Karpas-422 (cell line): ENCODE measurements around the gene PCDHGA5. TPM values are rescaled to one million over a fixed set of nuclear protein-coding genes. Genes with fewer than 3 reads are reported as not detected.
"Not testable (repeated sequence)": the region's sequence is repeated elsewhere in the genome, so short reads cannot be mapped to it uniquely, and the experiment has no call there.

Experiments used
- DNase-seq: peaks from one replicate; pipeline ENCODE4 v3.0.0-alpha.2; 2015
- H2AFZ ChIP-seq: fragments of 200-600 bp; sonication (generic); 2 replicates; pipeline ENCODE4 v1.6.1; 2014; ENCODE audit warnings: antibody characterized with exemption, low read length, mixed read lengths
- H3K27ac ChIP-seq: fragments of 200-600 bp; sonication (generic); 2 replicates; pipeline ENCODE4 v1.5.1; 2014; ENCODE audit warnings: mild to moderate bottlenecking, low read length, moderate library complexity
- H3K27me3 ChIP-seq: fragments of 200-600 bp; sonication (generic); 2 replicates; pipeline ENCODE4 v1.6.1; 2014; ENCODE audit warnings: low read length, mixed read lengths
- H3K36me3 ChIP-seq: fragments of 200-600 bp; sonication (generic); 2 replicates; pipeline ENCODE4 v1.6.1; 2014; ENCODE audit warnings: low read length, mixed read lengths; ENCODE audit not compliant: insufficient read depth
- H3K4me1 ChIP-seq: fragments of 200-600 bp; sonication (generic); 2 replicates; pipeline ENCODE4 v1.6.1; 2014; ENCODE audit warnings: mild to moderate bottlenecking, low read length, mixed read lengths
- H3K4me2 ChIP-seq: fragments of 200-600 bp; sonication (generic); 2 replicates; pipeline ENCODE4 v1.6.1; 2014; ENCODE audit warnings: low read length, low read depth, mild to moderate bottlenecking; ENCODE audit not compliant: poor library complexity, severe bottlenecking
- H3K4me3 ChIP-seq: fragments of 200-600 bp; sonication (generic); 2 replicates; pipeline ENCODE4 v1.5.1; 2014; ENCODE audit warnings: mild to moderate bottlenecking, antibody characterized with exemption, low read length, mixed read lengths
- H3K79me2 ChIP-seq: fragments of 200-600 bp; sonication (generic); 2 replicates; pipeline ENCODE4 v1.6.1; 2014; ENCODE audit warnings: mild to moderate bottlenecking, low read length, mixed read lengths
- H3K9ac ChIP-seq: fragments of 200-600 bp; sonication (generic); 2 replicates; pipeline ENCODE4 v1.6.0; 2014; ENCODE audit warnings: low read length
- H3K9me2 ChIP-seq: fragments of 200-600 bp; sonication (generic), shearing (Covaris generic); replicated peaks from 2 replicates; pipeline ENCODE4 v1.6.0; 2014; ENCODE audit warnings: mild to moderate bottlenecking, low read length, moderate library complexity; ENCODE audit not compliant: insufficient read depth
- H3K9me3 ChIP-seq: fragments of 300-700, 200-600 bp; sonication (generic); 2 replicates; pipeline ENCODE4 v1.6.1; 2014; ENCODE audit warnings: low read length, mixed read lengths
- H4K20me1 ChIP-seq: fragments of 200-600 bp; sonication (generic); 2 replicates; pipeline ENCODE4 v1.6.1; 2014; ENCODE audit warnings: mild to moderate bottlenecking, antibody characterized with exemption, low read length, low read depth; ENCODE audit not compliant: insufficient read depth
- total RNA-seq: library from RNA; depleted of rRNA; stranded (reverse); fragments of >200 nt; shearing (Covaris generic); gene quantifications from 2 replicates; pipeline ENCODE4 v1.2.3, GENCODE V29; 2014; ENCODE audit warnings: low replicate concordance

The PCDHGA5 gene
- total RNA-seq, 1 experiment from 2014 or later = 8.8 TPM

DNA sequence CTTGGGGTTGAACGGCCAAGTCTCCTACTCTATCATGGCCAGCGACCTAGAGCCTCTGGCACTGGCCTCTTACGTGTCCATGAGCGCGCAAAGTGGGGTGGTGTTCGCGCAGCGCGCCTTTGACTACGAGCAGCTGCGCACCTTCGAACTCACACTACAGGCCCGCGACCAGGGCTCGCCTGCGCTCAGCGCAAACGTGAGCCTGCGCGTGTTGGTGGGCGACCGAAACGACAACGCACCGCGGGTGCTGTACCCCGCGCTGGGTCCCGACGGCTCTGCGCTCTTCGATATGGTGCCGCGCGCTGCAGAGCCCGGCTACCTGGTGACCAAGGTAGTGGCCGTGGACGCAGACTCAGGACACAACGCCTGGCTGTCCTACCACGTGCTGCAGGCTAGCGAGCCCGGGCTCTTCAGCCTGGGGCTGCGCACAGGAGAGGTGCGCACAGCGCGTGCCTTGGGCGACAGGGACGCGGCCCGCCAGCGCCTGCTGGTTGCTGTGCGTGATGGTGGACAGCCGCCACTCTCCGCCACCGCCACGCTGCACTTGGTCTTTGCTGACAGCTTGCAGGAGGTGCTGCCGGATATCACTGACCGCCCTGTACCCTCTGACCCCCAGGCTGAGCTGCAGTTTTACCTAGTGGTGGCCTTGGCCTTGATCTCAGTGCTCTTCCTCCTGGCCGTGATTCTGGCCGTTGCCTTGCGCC is 35.7 kb downstream of the PCDHGA5 start:
- Histone ChIP-seq H3K9ac (no peak overlapping the region), H3K9me3 (peaks cover 16% of the 10 kb centered on the region), H3K4me3 (no peak overlapping the region), H3K9me2 (no peaks in the 10 kb centered on the region), H3K4me2 (no peak overlapping the region), H3K4me1 (no peaks in the 10 kb centered on the region), H3K79me2 (peaks cover 29% of the 10 kb centered on the region), H3K27ac (no peak overlapping the region), H2AFZ (no peak overlapping the region), H3K27me3 (no peaks in the 10 kb centered on the region), H4K20me1 (no peaks in the 10 kb centered on the region), H3K36me3 (peaks cover 29% of the 10 kb centered on the region)
- no peak for DNase-seq

DNA sequence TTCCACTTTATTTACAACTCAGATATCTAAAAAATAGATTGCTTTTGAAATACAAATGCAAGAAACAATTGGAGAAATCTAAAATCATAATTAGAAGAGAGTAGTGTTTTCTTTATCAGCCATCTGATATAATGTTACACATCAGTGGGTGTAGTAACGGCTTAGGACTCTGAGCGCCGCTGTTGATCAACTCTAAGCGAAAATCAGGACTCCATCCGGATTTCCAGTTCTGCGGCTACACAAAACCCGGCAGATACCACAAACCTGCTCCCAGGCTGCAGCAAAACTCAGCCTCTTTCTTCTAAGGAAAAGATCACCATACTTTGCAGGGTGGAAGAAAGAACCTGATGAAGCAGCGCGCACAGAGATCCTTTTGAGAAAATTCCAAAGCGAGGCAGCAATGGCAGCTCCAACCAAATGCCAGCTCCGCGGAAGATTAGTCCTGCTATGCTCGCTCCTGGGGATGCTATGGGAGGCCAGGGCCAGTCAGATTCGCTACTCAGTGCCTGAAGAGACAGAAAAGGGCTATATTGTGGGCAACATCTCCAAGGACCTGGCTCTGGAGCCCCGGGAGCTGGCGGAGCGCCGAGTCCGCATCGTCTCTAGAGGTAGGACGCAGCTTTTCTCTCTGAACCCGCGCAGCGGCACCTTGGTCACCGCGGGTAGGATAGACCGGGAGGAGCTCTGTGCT is 38.7 kb downstream of the PCDHGA5 start, which contains the start of gene PCDHGA9:
Gene PCDHGA9, plus strand, starts transcription at position 226 of the 691 bp plus-strand sequence. Its CDS starts 175 bp downstream, at position 401.
- no peak within 1 kb of the TSS for H2AFZ ChIP-seq
- H4K20me1 ChIP-seq = no peaks in the 10 kb centered on the region
- H3K79me2 ChIP-seq = peaks cover 54% of the 10 kb centered on the region
- H3K4me2 ChIP-seq = no peak within 1 kb of the TSS
- H3K4me1 ChIP-seq = no peaks in the 10 kb centered on the region
- H3K36me3 ChIP-seq = peaks cover 29% of the 10 kb centered on the region
- no peaks in the 10 kb centered on the region for H3K27me3 ChIP-seq
- no peak within 1 kb of the TSS for H3K4me3 ChIP-seq
- no peak for DNase-seq
- no peak within 1 kb of the TSS for H3K9ac ChIP-seq
- H3K27ac ChIP-seq = no peak within 1 kb of the TSS
- peaks cover 23% of the 10 kb centered on the region for H3K9me3 ChIP-seq
- H3K9me2 ChIP-seq = no peaks in the 10 kb centered on the region

DNA sequence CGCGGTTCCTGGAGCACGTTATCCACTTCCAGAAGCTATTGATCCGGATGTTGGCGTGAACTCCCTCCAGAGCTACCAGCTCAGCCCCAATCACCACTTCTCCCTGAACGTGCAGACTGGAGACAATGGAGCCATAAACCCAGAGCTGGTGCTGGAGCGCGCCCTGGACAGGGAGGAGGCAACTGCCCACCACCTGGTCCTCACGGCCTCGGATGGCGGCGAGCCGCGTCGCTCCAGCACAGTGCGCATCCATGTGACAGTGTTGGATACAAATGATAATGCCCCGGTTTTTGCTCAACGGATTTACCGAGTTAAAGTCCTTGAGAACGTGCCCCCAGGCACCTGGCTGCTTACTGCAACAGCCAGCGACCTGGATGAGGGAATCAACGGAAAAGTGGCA is 39.4 kb downstream of the PCDHGA5 start:
- H3K4me1 ChIP-seq = no peaks in the 10 kb centered on the region
- H4K20me1 ChIP-seq = no peaks in the 10 kb centered on the region
- H3K27ac ChIP-seq = no peak overlapping the region
- no peak overlapping the region for H3K4me2 ChIP-seq
- no peak for DNase-seq
- H3K4me3 ChIP-seq = no peak overlapping the region
- H3K9ac ChIP-seq = no peak overlapping the region
- H3K27me3 ChIP-seq = no peaks in the 10 kb centered on the region
- H3K79me2 ChIP-seq = peaks cover 55% of the 10 kb centered on the region
- no peaks in the 10 kb centered on the region for H3K9me2 ChIP-seq
- H2AFZ ChIP-seq = no peak overlapping the region
- H3K9me3 ChIP-seq = peaks cover 23% of the 10 kb centered on the region
- H3K36me3 ChIP-seq = peaks cover 29% of the 10 kb centered on the region

DNA sequence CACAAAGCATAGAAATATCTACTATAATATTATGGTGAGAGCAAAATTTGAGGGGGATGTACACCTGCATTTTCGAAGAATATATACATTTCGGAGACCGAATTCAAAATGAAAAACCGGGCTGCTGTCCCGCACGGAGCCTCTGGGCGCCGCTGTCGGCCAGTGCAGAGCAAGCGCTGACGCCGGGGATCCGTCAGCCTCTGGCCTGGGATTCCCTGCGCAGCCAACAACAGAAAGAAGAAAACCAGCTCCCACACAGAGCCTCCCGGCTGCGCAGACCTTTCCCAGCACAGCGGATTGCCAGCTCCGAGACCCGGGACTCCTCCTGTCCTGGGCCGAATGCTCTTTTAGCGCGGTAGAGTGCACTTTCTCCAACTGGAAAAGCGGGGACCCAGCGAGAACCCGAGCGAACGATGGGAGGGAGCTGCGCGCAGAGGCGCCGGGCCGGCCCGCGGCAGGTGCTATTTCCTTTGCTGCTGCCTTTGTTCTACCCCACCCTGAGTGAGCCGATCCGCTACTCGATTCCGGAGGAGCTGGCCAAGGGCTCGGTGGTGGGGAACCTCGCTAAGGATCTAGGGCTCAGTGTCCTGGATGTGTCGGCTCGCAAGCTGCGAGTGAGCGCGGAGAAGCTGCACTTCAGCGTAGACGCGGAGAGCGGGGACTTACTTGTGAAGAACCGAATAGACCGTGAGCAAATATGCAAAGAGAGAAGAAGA is 44.0 kb downstream of the PCDHGA5 start, which contains the start of gene PCDHGB6:
Gene PCDHGB6, plus strand, starts transcription at position 232 of the 716 bp plus-strand sequence. Its CDS starts 182 bp downstream, at position 414.
- not testable (repeated sequence) for DNase-seq, H3K4me2 ChIP-seq, H3K9me2 ChIP-seq, H4K20me1 ChIP-seq, H3K36me3 ChIP-seq, H3K9ac ChIP-seq, H2AFZ ChIP-seq, H3K27me3 ChIP-seq, H3K9me3 ChIP-seq, H3K4me1 ChIP-seq, H3K4me3 ChIP-seq, H3K27ac ChIP-seq
- H3K79me2 ChIP-seq = peaks cover 37% of the 10 kb centered on the region

DNA sequence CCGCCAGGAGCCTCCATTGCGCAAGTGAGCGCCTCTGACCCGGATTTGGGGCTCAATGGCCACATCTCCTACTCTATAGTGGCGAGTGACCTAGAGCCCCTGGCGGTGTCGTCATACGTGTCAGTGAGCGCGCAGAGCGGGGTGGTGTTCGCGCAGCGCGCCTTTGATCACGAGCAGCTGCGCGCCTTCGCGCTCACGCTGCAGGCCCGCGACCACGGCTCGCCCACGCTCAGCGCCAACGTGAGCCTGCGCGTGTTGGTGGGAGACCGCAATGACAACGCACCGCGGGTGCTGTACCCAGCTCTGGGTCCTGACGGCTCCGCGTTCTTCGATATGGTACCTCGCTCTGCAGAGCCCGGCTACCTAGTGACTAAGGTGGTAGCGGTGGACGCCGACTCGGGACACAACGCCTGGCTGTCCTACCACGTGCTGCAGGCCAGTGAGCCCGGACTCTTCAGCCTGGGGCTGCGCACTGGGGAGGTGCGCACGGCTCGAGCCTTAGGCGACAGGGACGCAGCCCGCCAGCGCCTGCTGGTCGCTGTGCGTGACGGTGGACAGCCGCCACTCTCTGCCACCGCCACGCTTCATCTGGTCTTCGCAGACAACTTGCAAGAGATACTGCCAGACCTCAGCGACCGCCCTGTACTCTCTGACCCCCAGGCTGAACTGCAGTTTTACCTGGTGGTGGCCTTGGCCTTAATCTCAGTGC is 45.8 kb downstream of the PCDHGA5 start:
- Histone ChIP-seq H3K4me1 (peaks cover 3% of the 10 kb centered on the region; the same call in 1 of the 2 replicates), H3K79me2 (peaks cover 38% of the 10 kb centered on the region), H3K36me3 (peaks cover 25% of the 10 kb centered on the region), H3K9ac (no peak overlapping the region), H3K4me2 (no peak overlapping the region), H3K27me3 (no peaks in the 10 kb centered on the region), H3K4me3 (no peak overlapping the region), H3K9me2 (no peaks in the 10 kb centered on the region), H2AFZ (no peak overlapping the region), H3K27ac (no peak overlapping the region), H4K20me1 (no peaks in the 10 kb centered on the region), H3K9me3 (peaks cover 7% of the 10 kb centered on the region)
- no peak for DNase-seq

DNA sequence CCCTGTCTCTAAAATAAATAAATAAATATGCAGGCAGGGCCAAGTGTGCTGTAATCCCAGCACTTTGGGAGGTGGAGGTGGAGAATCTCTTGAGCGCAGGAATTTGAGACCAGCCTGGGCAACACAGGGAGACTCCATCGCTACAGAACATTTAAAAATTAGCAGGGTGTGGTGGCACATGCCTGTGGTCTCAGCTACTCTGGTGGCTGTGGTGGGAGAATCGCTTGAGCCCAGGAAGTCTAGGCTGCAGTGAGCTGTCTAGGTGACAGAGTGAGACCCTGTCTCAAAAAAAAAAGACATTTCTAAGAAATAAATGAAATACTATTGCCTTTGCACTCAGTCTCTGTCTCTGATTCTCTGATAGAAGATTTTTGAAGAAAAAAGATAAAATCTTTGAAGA is 47.6 kb downstream of the PCDHGA5 start:
- no peak overlapping the region for H3K4me2 ChIP-seq
- H2AFZ ChIP-seq = no peak overlapping the region
- peaks cover 3% of the 10 kb centered on the region; the same call in 1 of the 2 replicates for H3K4me1 ChIP-seq
- peaks cover 7% of the 10 kb centered on the region for H3K9me3 ChIP-seq
- H3K79me2 ChIP-seq = peaks cover 23% of the 10 kb centered on the region
- no peaks in the 10 kb centered on the region for H3K27me3 ChIP-seq
- H3K27ac ChIP-seq = 0 out of 2 replicates have a peak overlapping the region, but pooled peaks have one; percentile 18
- no peak for DNase-seq
- no peaks in the 10 kb centered on the region for H3K9me2 ChIP-seq
- H3K36me3 ChIP-seq = peaks cover 25% of the 10 kb centered on the region
- H3K9ac ChIP-seq = no peak overlapping the region
- H3K4me3 ChIP-seq = no peak overlapping the region
- no peaks in the 10 kb centered on the region for H4K20me1 ChIP-seq

DNA sequence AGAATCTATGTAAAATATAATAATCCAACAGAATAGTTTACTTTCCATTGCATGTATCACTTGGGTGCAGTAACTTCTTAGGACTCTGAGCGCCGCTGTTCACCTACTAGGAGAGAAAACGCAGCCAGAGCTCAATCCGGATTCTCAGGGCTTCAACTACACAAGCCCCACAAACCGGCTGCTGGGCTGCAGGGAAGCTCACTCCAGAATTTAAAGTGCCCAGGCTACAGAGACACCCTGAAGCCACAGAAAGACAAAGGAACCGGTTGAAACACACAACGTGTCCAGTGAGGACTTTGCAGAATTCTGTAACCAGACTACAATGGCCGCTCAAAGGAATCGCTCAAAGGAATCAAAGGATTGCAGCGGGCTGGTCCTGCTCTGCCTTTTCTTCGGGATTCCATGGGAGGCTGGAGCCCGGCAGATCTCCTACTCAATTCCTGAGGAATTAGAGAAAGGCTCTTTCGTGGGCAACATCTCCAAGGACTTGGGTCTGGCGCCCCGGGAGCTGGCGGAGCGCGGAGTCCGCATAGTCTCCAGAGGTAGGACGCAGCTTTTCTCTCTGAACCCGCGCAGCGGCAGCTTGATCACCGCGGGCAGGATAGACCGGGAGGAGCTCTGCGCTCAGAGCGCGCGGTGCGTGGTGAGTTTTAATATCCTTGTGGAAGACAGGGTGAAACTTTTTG is 49.0 kb downstream of the PCDHGA5 start, which contains the start of gene PCDHGA10:
Gene PCDHGA10, plus strand, starts transcription at position 134 of the 686 bp plus-strand sequence. Its CDS starts 189 bp downstream, at position 323.
- Histone ChIP-seq H3K4me1 (peaks cover 3% of the 10 kb centered on the region; the same call in 1 of the 2 replicates), H4K20me1 (no peaks in the 10 kb centered on the region), H3K79me2 (peaks cover 13% of the 10 kb centered on the region), H3K4me2 (no peak within 1 kb of the TSS), H2AFZ (no peak within 1 kb of the TSS), H3K9me3 (no peaks in the 10 kb centered on the region; the same call in 1 of the 2 replicates), H3K9me2 (no peaks in the 10 kb centered on the region), H3K4me3 (no peak within 1 kb of the TSS), H3K27ac (0 out of 2 replicates have a peak within 1 kb of the TSS, but pooled peaks have one; percentile 18), H3K27me3 (no peaks in the 10 kb centered on the region), H3K36me3 (peaks cover 18% of the 10 kb centered on the region), H3K9ac (no peak within 1 kb of the TSS)
- DNase-seq = peak; percentile 90
